Mucosa of descending colon (tissue), 3 donors: Measurements from ENCODE around the gene THOC1. TPM values are rescaled to one million over a fixed set of nuclear protein-coding genes. Genes with fewer than 3 reads are reported as not detected.

Source experiments
- ATAC-seq: fragments of 200-7000 bp; cut with Tn5 transposase; one replicate; pipeline ENCODE4 v1.9.1; 2020; ENCODE audit warnings: mild to moderate bottlenecking, moderate library complexity
- DNase-seq, 3 donors: peaks; one replicate each; pipeline ENCODE4 v3.0.0-alpha.2; 2020
- H3K36me3 ChIP-seq: fragments of 200-600 bp; one replicate; pipeline ENCODE4 v1.8.0; 2021; ENCODE audit warnings: low read depth, mild to moderate bottlenecking
- H3K4me1 ChIP-seq: fragments of 200-600 bp; one replicate; pipeline ENCODE4 v1.8.0; 2021; ENCODE audit warnings: low read depth, mild to moderate bottlenecking
- H3K4me3 ChIP-seq: fragments of 200-600 bp; one replicate; pipeline ENCODE4 v1.8.0; 2021; ENCODE audit warnings: mild to moderate bottlenecking
- H3K9me3 ChIP-seq: fragments of 200-600 bp; one replicate; pipeline ENCODE4 v1.8.0; 2021; ENCODE audit warnings: mild to moderate bottlenecking
- intact Hi-C, 2 donors: fragments of 100-400 bp; cut with DNase I in 1 of 2; cut with micrococcal nuclease in 1 of 2; formaldehyde crosslinking; loops; one replicate each; pipeline versions ENCODE4 v1.11.0 to v1.11.1; 2022; cut with DNase I, micrococcal nuclease
- long read RNA-seq, 2 donors: library from polyadenylated mRNA; unstranded; transcript quantifications; one replicate each; pipeline ENCODE4 v2.0.0, GENCODE V29; 2019 to 2021
- total RNA-seq, 3 donors: library from RNA; stranded (reverse); fragmentation: NEBNext Ultra II Directional in 2 of 3; extraction: Animal tissue kit (Norgen Biotek cat#: 25700) in 2 of 3; gene quantifications; one replicate each; pipeline versions ENCODE4 v1.2.1 to v1.2.4, GENCODE V29; 2021 to 2023
- TF ChIP-seq, protein P1 (sequence below): fragments of 200-600 bp; IDR thresholded peaks from one replicate; pipeline ENCODE4 v1.8.0; 2022; ENCODE audit warnings: antibody characterized with exemption, mild to moderate bottlenecking
- donor health status: DM: no; HTN: no; CAD: no; lungs with moderate emphysema.
- donor health status: DM: no; HTN: no; CAD: no.
- donor health status: DM: no; HTN: yes; CAD: no.

Gene THOC1, protein sequence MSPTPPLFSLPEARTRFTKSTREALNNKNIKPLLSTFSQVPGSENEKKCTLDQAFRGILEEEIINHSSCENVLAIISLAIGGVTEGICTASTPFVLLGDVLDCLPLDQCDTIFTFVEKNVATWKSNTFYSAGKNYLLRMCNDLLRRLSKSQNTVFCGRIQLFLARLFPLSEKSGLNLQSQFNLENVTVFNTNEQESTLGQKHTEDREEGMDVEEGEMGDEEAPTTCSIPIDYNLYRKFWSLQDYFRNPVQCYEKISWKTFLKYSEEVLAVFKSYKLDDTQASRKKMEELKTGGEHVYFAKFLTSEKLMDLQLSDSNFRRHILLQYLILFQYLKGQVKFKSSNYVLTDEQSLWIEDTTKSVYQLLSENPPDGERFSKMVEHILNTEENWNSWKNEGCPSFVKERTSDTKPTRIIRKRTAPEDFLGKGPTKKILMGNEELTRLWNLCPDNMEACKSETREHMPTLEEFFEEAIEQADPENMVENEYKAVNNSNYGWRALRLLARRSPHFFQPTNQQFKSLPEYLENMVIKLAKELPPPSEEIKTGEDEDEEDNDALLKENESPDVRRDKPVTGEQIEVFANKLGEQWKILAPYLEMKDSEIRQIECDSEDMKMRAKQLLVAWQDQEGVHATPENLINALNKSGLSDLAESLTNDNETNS
- total RNA-seq, result 10 to 100 TPM; 25.9 to 32.8 (median 27.6) TPM
- long read RNA-seq, donor 1, transcript THOC1-201 (21 exons, 2,087 nt), result major isoform, 9 of 15 reads
- long read RNA-seq, donor 1, partial matches to known transcripts, result 2 of 15 reads
- long read RNA-seq, donor 1, other reads (novel, unspliced or antisense), result 2 of 15 reads
- long read RNA-seq, donor 2, transcript THOC1-201 (21 exons, 2,087 nt), result major isoform, 5 of 7 reads
- long read RNA-seq, donor 2, partial matches to known transcripts, result 0 of 7 reads
- long read RNA-seq, donor 2, other reads (novel, unspliced or antisense), result 2 of 7 reads

DNA sequence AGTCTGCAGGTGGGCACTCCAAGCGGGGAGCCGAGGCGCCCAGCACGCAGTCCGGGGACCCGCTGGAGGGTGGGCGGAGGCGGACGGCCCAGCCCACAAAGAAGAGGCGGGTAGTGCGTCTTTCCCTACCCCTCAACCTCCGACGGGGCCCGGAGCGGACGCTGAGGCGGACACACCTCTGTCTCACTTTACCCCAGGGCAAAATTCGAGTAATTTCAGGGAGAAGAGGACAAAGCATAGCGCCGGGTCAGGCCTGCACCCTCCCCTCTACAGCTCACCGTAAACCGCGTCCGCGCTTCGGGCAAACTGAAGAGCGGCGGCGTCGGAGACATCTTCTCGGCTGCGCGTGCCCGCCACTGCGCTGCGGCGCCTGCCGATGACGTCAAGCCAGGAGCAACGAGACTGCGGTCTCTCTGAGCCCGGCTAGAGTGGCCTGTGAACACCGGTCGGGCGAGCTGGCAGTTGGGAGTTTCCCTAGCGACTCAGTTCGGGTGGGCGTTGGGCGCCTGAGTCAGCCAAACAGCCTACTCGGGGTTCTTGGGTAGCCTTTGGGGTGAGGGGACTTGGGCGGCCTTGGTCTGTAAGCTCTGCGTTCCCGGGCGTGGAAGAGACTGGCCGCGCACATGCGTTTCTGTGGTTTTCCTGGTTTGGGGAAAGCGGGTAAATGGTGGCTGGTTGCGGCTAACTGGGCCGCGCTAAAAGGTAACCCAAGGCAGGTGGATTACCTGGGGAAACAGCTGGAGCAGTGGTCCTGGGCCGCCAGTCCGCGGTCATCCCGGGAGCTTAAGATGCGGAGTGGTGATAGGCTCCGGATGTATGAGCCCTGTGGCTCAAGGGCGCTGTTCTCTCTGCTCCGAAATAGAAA lies at the start of gene THOC1:
TSS of gene THOC1 (minus strand) at position 360 of the 865 bp plus-strand sequence. CDS start at position 332, 28 bp downstream.
- TF ChIP-seq, protein P1, sequence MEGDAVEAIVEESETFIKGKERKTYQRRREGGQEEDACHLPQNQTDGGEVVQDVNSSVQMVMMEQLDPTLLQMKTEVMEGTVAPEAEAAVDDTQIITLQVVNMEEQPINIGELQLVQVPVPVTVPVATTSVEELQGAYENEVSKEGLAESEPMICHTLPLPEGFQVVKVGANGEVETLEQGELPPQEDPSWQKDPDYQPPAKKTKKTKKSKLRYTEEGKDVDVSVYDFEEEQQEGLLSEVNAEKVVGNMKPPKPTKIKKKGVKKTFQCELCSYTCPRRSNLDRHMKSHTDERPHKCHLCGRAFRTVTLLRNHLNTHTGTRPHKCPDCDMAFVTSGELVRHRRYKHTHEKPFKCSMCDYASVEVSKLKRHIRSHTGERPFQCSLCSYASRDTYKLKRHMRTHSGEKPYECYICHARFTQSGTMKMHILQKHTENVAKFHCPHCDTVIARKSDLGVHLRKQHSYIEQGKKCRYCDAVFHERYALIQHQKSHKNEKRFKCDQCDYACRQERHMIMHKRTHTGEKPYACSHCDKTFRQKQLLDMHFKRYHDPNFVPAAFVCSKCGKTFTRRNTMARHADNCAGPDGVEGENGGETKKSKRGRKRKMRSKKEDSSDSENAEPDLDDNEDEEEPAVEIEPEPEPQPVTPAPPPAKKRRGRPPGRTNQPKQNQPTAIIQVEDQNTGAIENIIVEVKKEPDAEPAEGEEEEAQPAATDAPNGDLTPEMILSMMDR, result no peak
- peak; percentile 95 to 97 (median 96) for DNase-seq
- Histone ChIP-seq H3K9me3 (no peaks in the 10 kb centered on the region), H3K36me3 (no peaks in the 10 kb centered on the region), H3K4me3 (peak within 1 kb of the TSS; percentile 75), H3K4me1 (peaks cover 6% of the 10 kb centered on the region)
- peak; percentile 99 for ATAC-seq
- intact Hi-C loops, result no loop called here

DNA sequence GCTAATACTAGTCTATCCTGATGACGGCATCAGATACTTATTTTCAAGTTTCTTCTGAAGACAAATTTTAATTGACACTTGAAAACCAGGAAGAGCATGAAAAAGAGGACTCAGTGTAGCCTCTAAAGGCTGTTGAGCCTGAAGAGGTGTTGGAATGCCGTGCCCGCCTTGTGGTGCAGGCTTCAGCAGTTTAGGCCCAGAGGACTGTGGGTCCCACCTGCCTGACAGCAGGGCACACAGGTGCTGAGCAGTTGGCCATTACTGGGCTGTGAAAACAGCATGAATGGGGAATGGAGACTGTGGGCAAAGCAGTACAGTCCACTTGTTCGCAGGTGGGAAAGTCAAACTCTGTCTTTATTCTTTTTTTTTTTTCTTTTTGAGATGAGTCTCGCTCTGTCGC lies 49.8 kb upstream of the THOC1 start:
- H3K4me3 ChIP-seq, result no peak overlapping the region
- TF ChIP-seq, protein P1, result no peak
- no peaks in the 10 kb centered on the region for H3K36me3 ChIP-seq
- ATAC-seq, result no peak
- no peaks in the 10 kb centered on the region for H3K4me1 ChIP-seq
- intact Hi-C loops, result no loop called here
- no peak for DNase-seq
- no peaks in the 10 kb centered on the region for H3K9me3 ChIP-seq

DNA sequence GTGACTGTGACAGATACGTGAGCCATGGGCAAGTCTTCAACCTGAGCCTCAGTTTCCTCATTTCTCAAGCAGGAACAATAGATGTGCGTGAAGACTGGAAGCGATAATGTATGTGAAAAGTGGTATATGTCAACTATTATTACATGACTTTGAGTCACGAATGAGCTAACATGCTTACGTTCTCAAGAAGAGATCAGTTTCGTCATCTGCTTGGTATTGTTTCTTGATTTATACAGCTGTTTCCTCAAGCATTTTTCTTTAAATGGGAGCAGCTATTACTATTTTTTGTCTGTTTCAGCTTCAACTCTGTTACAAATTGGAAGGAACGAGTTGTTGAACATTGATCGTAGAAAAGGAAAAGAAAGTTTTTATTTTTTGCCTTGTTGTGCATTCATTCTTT lies 48.5 kb upstream of the THOC1 start:
- ATAC-seq (no peak), DNase-seq (no peak)
- TF ChIP-seq, protein P1, result no peak
- Histone ChIP-seq H3K9me3 (no peaks in the 10 kb centered on the region), H3K4me1 (no peaks in the 10 kb centered on the region), H3K4me3 (no peak overlapping the region), H3K36me3 (no peaks in the 10 kb centered on the region)
- intact Hi-C loops, result no loop called here

DNA sequence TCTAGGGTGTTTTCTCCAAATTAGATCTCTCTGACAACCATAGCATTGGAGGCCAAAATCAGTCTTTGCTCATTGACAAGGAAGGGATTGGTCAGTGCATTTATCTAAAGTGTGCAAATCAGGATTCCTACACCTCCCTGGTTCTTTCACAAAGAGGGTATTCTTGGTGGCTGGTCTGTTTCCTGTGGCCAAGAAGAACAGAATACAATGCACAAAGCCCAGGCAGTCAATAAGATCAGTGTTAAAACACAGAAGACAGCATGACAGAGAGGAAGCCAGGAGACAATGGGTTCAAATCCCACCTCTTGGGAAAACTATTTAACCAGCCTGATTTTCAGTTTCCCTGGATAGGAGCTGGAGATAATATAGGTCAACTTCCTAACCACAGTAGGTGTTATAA lies 46.1 kb upstream of the THOC1 start:
- Histone ChIP-seq H3K36me3 (no peaks in the 10 kb centered on the region), H3K9me3 (no peaks in the 10 kb centered on the region), H3K4me1 (no peaks in the 10 kb centered on the region), H3K4me3 (no peak overlapping the region)
- ATAC-seq (no peak), DNase-seq (no peak)
- TF ChIP-seq, protein P1, result no peak
- intact Hi-C loops, result no loop called here

DNA sequence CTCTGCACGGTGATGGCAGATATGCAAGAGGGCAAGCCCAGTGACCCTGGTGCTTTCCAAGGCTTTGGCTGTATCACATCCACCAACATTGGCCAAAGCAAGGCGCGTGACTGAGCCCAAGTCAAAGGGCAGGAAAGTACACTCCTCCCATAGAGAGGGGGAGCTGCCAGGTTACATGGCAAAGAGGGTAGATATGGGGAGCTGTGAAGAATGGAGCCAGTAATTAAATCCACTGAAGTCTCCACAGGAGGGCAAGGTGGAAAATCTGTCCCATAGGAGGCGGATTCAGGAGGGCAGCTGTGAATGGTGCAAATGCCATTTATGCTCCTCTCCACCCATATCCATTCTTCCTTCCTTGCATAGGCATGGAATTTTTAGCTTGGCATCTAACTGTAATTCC lies 44.6 kb upstream of the THOC1 start:
- ATAC-seq (no peak), DNase-seq (no peak)
- intact Hi-C loops, result no loop called here

More for the DNA sequence above, 44.6 kb upstream of the THOC1 start:
- H3K9me3 ChIP-seq, result no peaks in the 10 kb centered on the region
- TF ChIP-seq, protein P1, result no peak
- no peak overlapping the region for H3K4me3 ChIP-seq
- no peaks in the 10 kb centered on the region for H3K4me1 ChIP-seq
- H3K36me3 ChIP-seq, result no peaks in the 10 kb centered on the region
